ENCODE measurements around the gene DDA1. TPM values are rescaled to one million over a fixed set of nuclear protein-coding genes. Genes with fewer than 3 reads are reported as not detected.
"Not testable (repeated sequence)": the region's sequence is repeated elsewhere in the genome, so short reads cannot be mapped to it uniquely, and the experiment has no call there.

DDA1 gene
- total RNA-seq, 2 donors from 2014 or later: 9.6 to 18.6 TPM

DNA sequence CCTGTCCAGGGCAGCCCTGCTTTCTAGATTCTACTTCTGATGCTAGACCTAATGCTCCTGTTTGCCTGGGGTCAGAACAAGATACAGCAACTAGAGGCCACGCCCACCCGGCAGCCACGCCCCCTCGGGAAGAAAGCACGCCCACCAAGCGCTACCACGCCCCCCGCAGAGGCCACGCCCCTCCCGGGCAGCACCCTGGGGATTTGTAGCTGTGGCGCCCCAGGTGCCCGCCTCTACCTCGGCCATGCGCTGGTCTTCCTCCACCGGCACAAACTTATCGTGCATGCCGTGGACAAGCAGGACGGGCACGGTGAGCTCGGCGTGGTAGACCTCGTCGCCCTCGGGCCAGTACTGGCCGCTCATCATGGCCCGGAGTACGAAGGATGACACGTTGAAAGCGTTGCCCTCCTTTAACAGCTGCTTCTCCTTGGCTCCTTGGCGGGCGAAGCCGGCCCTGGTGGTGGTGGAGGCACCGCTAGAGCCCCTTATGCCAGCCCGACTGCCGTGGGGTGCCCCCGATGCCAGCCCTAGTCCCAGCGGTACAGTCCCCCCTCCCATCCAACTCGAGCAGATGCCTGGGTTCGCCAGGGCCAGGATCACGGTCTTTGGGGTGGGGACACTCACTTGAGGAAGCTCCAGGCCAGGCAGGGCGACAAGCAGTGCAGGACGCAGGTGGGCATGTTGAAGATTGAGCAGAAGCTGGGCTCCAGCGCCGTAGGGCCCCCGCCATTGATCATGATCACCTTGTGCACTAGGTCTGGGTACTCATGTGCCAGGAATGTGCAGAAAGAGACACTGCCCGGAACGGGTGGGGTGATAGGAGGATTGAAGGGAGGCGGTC lies 15.1 kb upstream of the DDA1 start:
- TF ChIP-seq POLR2A (IDR thresholded peaks at IDR 0.05) (no peak), POLR2AphosphoS5 (IDR thresholded peaks at IDR 0.05) (no peak), CTCF (IDR thresholded peaks at IDR 0.05) (no peak)
- H3K9me3 ChIP-seq: no peaks in the 10 kb centered on the region
- WGBS: 84% methylated on average over 44 of the region's 48 CpGs
- no peak overlapping the region for H3K27ac ChIP-seq
- H3K27me3 ChIP-seq (replicated peaks; ENCODE audit: insufficient read depth): no peaks in the 10 kb centered on the region
- H3K4me1 ChIP-seq (replicated peaks): no peaks in the 10 kb centered on the region
- no peak overlapping the region for H3K4me3 ChIP-seq
- no peak for DNase-seq (ENCODE audit: low spot score)
- intact Hi-C loops (cut with DNase I): loop anchor here (5.0 kb wide), 1 partner anchor 93 kb away; no protein-coding TSS in a partner anchor
- H3K36me3 ChIP-seq: no peaks in the 10 kb centered on the region

GRCh38 chr19:17295551-17295950 lies 13.8 kb upstream of the DDA1 start:
- H3K9me3 ChIP-seq; intact Hi-C loops (cut with DNase I); H3K36me3 ChIP-seq; H3K27ac ChIP-seq; H3K4me1 ChIP-seq (replicated peaks); H3K4me3 ChIP-seq; H3K27me3 ChIP-seq (replicated peaks; ENCODE audit: insufficient read depth); DNase-seq (ENCODE audit: low spot score): not testable (repeated sequence)
- WGBS: 97% methylated on average over 6 of the region's 6 CpGs

- WGBS: 68% methylated on average over 4 of the region's 4 CpGs
- intact Hi-C loops (cut with DNase I): no loop called here
- Histone ChIP-seq H3K9me3 (no peaks in the 10 kb centered on the region), H3K27me3 (replicated peaks; ENCODE audit: insufficient read depth) (no peaks in the 10 kb centered on the region), H3K4me3 (no peak overlapping the region), H3K27ac (no peak overlapping the region), H3K36me3 (no peaks in the 10 kb centered on the region), H3K4me1 (replicated peaks) (no peaks in the 10 kb centered on the region)
- DNase-seq (ENCODE audit: low spot score): no peak
- TF ChIP-seq POLR2A (IDR thresholded peaks at IDR 0.05): no peak
- no peak for TF ChIP-seq CTCF (IDR thresholded peaks at IDR 0.05)
- TF ChIP-seq POLR2AphosphoS5 (IDR thresholded peaks at IDR 0.05): no peak
Measured at GRCh38 chr19:17296273-17296672, 13.1 kb upstream of the DDA1 start.

- intact Hi-C loops (cut with DNase I): no loop called here
- Histone ChIP-seq H3K27ac (no peak overlapping the region), H3K4me3 (no peak overlapping the region), H3K36me3 (no peaks in the 10 kb centered on the region), H3K27me3 (replicated peaks; ENCODE audit: insufficient read depth) (no peaks in the 10 kb centered on the region), H3K9me3 (no peaks in the 10 kb centered on the region), H3K4me1 (replicated peaks) (no peaks in the 10 kb centered on the region)
- DNase-seq (ENCODE audit: low spot score): no peak
- no peak for TF ChIP-seq POLR2A (IDR thresholded peaks at IDR 0.05)
- no peak for TF ChIP-seq POLR2AphosphoS5 (IDR thresholded peaks at IDR 0.05)
- no peak for TF ChIP-seq CTCF (IDR thresholded peaks at IDR 0.05)
- WGBS: 92% methylated on average over 6 of the region's 6 CpGs
Measured at GRCh38 chr19:17296976-17297375, 12.4 kb upstream of the DDA1 start.

DNA sequence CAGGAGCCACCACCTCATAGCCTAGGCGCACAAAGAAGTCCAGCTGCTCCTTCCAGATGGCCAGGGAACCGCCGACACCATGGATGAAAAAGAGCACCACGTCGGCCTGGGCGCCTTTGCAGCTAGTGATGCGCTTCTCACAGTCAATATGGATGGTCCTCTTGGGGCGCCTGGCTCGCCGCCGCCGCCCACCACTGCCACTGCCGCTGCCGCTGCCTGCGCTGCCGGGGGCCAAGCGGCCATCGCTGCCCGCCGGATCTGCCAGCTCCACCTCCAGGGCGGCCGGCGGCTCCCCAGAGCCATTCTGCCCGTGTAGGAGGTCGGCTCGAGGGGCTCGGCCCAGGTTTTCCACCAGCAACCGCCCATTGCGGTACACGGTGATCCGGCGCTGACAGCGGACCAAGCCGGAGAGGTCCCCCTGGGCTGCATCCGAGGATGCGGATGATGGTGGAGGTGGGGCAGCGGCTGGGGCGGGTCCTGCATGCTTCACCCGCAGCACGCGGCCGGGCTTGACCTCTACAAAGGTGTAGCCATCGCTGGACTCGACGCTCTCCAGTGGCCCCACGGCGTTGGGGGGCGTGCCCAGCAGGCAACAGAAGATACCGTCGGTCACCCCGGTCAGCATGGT lies 8.3 kb upstream of the DDA1 start:
- TF ChIP-seq CTCF (IDR thresholded peaks at IDR 0.05) (no peak), POLR2A (IDR thresholded peaks at IDR 0.05) (no peak), POLR2AphosphoS5 (IDR thresholded peaks at IDR 0.05) (no peak)
- intact Hi-C loops (cut with DNase I): no loop called here
- Histone ChIP-seq H3K27ac (no peak overlapping the region), H3K4me1 (replicated peaks) (peaks cover 2% of the 10 kb centered on the region), H3K36me3 (no peaks in the 10 kb centered on the region), H3K27me3 (replicated peaks; ENCODE audit: insufficient read depth) (no peaks in the 10 kb centered on the region), H3K9me3 (no peaks in the 10 kb centered on the region), H3K4me3 (no peak overlapping the region)
- DNase-seq (ENCODE audit: low spot score): no peak
- 97% methylated on average over 33 of the region's 51 CpGs for WGBS
